GM23248 (cell line): Measurements from ENCODE around the gene RAB17.

Source experiments
- EZH2 ChIP-seq: fragments of 200-600 bp; sonication (generic); IDR thresholded peaks from 2 replicates; pipeline ENCODE4 v1.6.1; 2018; ENCODE audit warnings: antibody characterized with exemption, mild to moderate bottlenecking; ENCODE audit not compliant: insufficient read depth, poor library complexity, severe bottlenecking
- EZH2phosphoT487 ChIP-seq: fragments of 200-600 bp; sonication (generic); IDR thresholded peaks from 2 replicates; pipeline ENCODE4 v1.6.1; 2018; ENCODE audit warnings: antibody characterized with exemption, moderate library complexity, mild to moderate bottlenecking, low read depth; ENCODE audit not compliant: insufficient read depth

DNA sequence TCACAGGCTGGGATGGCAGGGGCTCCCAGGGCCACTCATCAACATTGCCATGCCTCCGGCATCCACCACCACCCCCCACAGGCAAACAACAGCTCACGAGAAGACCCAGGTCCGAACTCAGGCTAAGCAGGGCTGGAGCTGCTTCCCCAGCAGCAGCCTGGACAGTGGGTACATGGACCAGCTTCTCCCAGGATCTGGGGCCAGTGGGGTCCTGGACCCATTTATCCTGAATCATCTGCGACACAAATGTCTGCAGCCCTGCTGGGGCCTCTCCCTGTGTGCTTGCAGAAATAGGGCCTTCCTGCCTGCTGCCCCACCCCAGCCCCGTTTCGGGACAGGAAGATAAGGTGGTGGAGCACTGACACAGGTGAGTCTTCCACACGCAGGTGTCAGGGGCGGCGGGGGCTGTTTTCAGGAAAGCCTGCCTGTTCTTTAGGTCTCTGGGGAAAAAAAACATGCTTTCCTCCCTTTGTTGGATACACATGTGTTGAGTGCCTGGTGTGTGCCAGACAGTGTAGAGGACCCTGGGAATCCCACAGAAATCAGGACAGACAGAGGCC, 19.7 kb downstream of the RAB17 start:
- TF ChIP-seq EZH2 (no peak), EZH2phosphoT487 (no peak)
